ENCODE measurements around the gene ARF3. TPM values are rescaled to one million over a fixed set of nuclear protein-coding genes. Genes with fewer than 3 reads are reported as not detected.

The ARF3 gene
- 131 and 142 TPM in 2 replicates for total RNA-seq (2011; cell fraction: chromatin; rRNA removed; ENCODE audit: low replicate concordance)
- total RNA-seq (2011; cell fraction: nucleolus; rRNA removed) = 50.7 and 57.0 TPM in 2 replicates
- 82.6 and 115 TPM in 2 replicates for total RNA-seq (2011; cell fraction: nucleoplasm; rRNA removed)
- total RNA-seq (2014; rRNA removed) = 45.8 and 62.4 TPM in 2 replicates
- total RNA-seq (2014; rRNA removed; fragmentation: Illumina TruSeq; extraction: Trizol) = 53.7 and 56.2 TPM in 2 replicates
- 64.4 and 64.9 TPM in 2 replicates for total RNA-seq (2015; rRNA removed; fragmentation: Illumina TruSeq; extraction: Trizol)
- total RNA-seq (2021) = 130 and 132 TPM in 2 replicates
- polyA plus RNA-seq (2011; rRNA removed) = 126 and 170 TPM in 2 replicates
- 111 and 156 TPM in 2 replicates for polyA plus RNA-seq (2011; cell fraction: cytosol; rRNA removed)
- polyA plus RNA-seq (2011; cell fraction: nucleus; rRNA removed) = 78.0 and 79.8 TPM in 2 replicates
- 85.5 and 106 TPM in 2 replicates for polyA plus RNA-seq (2012)
- 85.5 and 90.9 TPM in 2 replicates for polyA plus RNA-seq (2014; fragmentation: Illumina TruSeq; extraction: Trizol)
- 1 to 10 TPM; 5.9 to 7.4 TPM for polyA plus RNA-seq (2014; fragmentation: Nextera tagmentation; extraction: Ambion mirVana)
- 68.6 and 76.7 TPM in 2 replicates for polyA plus RNA-seq (2014; rRNA removed)
- 136 and 155 TPM in 2 replicates for polyA minus RNA-seq (2011; rRNA and poly(A)+ RNA removed)
- 46.3 and 59.6 TPM in 2 replicates for polyA minus RNA-seq (2011; cell fraction: cytosol; rRNA and poly(A)+ RNA removed)
- 21.4 and 33.9 TPM in 2 replicates for polyA minus RNA-seq (2011; cell fraction: nucleus; rRNA and poly(A)+ RNA removed)
- Bru-seq, nascent RNA = percentile 89 among the genes with signal in this experiment
- percentile 94 among the genes with signal in this experiment for BruChase-seq, experiment 1, labeled RNA remaining after a 2-hour chase
- percentile 97 among the genes with signal in this experiment for BruChase-seq, experiment 2, labeled RNA remaining after a 6-hour chase
- long read RNA-seq, experiment 1, full-length matches to known transcripts = 33 of 44 reads
- long read RNA-seq, experiment 1, partial matches to known transcripts = 4 of 44 reads
- long read RNA-seq, experiment 1, other reads (novel, unspliced or antisense) = 7 of 44 reads
- long read RNA-seq, experiment 2, full-length matches to known transcripts = 60 of 138 reads
- long read RNA-seq, experiment 2, partial matches to known transcripts = 10 of 138 reads
- long read RNA-seq, experiment 2, other reads (novel, unspliced or antisense) = 68 of 138 reads
- long read RNA-seq, experiment 3, full-length matches to known transcripts = 10 of 20 reads
- long read RNA-seq, experiment 3, partial matches to known transcripts = 0 of 20 reads
- long read RNA-seq, experiment 3, other reads (novel, unspliced or antisense) = 10 of 20 reads

- H3K27ac ChIP-seq (ENCODE audit: extremely low read depth, low read depth, low read length) = peak within 1 kb of the TSS; percentile 71
- H3K9ac ChIP-seq (ENCODE audit: insufficient read depth in 1 of 2, low read depth in 2 of 2, low read length in 2 of 2) = peak within 1 kb of the TSS; percentile 69 to 91
- peaks cover 5% of the 10 kb centered on the region; the same call in 1 of the 2 replicates for H4K20me1 ChIP-seq (replicated peaks; ENCODE audit: control insufficient read depth, insufficient read depth, low read length)
- peaks cover 33% of the 10 kb centered on the region for H3K36me3 ChIP-seq (ENCODE audit: control insufficient read depth, insufficient read depth, low read length)
- WGBS (ENCODE audit: insufficient coverage, low coverage, missing lambda C conversion rate) = 1% methylated on average over 49 of the region's 58 CpGs
- H3K4me3 ChIP-seq = peak within 1 kb of the TSS; percentile 89
- peaks cover 48% of the 10 kb centered on the region for H3K79me2 ChIP-seq (ENCODE audit: control insufficient read depth, insufficient read depth, low read length)
- H3K9me3 ChIP-seq (replicated peaks; ENCODE audit: control insufficient read depth, insufficient read depth, low read depth, low read length) = no peaks in the 10 kb centered on the region
- H3K9me1 ChIP-seq (ENCODE audit: control insufficient read depth, insufficient read depth, low read length) = peaks cover 4% of the 10 kb centered on the region
- peak; percentile 84 for FAIRE-seq
- ChIA-PET CTCF (ENCODE audit: low intra/inter-chr PET ratio) (interaction anchor here (0.6 kb wide), 2 partner anchors 205 to 974 kb away, joined by 3 read pairs; no protein-coding TSS in a partner anchor), POLR2A (interaction anchor here (0.6 to 1.2 kb wide), 5 partner anchors 9 to 263 kb away, joined by 3 to 7 read pairs (median 4); partner anchors contain the start of gene DDX23)
- ATAC-seq = peak; percentile 94
- intact Hi-C loops (cut with micrococcal nuclease) (no loop called here), in situ Hi-C loops (cut with MboI) (no loop called here)
- DNase-seq (ENCODE audit: extremely low read depth in 1 of 4, low spot score in 3 of 4) = peak; percentile 96 to 97 (median 97)
- H3K27me3 ChIP-seq (ENCODE audit: control insufficient read depth in 2 of 2, insufficient read depth in 2 of 2, low read length in 2 of 2) = no peaks in the 10 kb centered on the region
- peak within 1 kb of the TSS; percentile 81 for H2AFZ ChIP-seq (ENCODE audit: low read depth, low read length)
- peak within 1 kb of the TSS; percentile 89 for H3K4me2 ChIP-seq (ENCODE audit: insufficient read depth, low read length)
- no TSS peak for BruUV-seq (replicated peaks)
- H3K4me1 ChIP-seq (replicated peaks in 1 of 2; ENCODE audit: control insufficient read depth in 2 of 2, insufficient read depth in 2 of 2, low read length in 2 of 2) = peaks cover 9 to 20% of the 10 kb centered on the region in 2 experiments; a peak in 4 of 5 replicates
- peak; percentile 95 for TF ChIP-seq CREB3L1 (IDR thresholded peaks at IDR 0.05; ENCODE audit: borderline replicate concordance, low read depth)
- TF ChIP-seq ZNF785 (CRISPR knock-in tag; IDR thresholded peaks at IDR 0.05) = no peak
- TF ChIP-seq HMBOX1 (IDR thresholded peaks at IDR 0.05) = peak; percentile 82
- no peak for TF ChIP-seq KDM4B (IDR thresholded peaks at IDR 0.05; ENCODE audit: borderline replicate concordance in 2 of 2, low read depth in 1 of 2)
- peak; percentile 80 for TF ChIP-seq ETV1 (tag; conservative IDR thresholded peaks at IDR 0.05; ENCODE audit: low read depth)
- peak; percentile 60; the same call in 1 of the 2 replicates for TF ChIP-seq CREM (IDR thresholded peaks at IDR 0.05; ENCODE audit: low read depth)
- peak; percentile 96 for TF ChIP-seq NEUROD1 (IDR thresholded peaks at IDR 0.05; ENCODE audit: borderline replicate concordance, low read depth, low read length, partially characterized antibody)
- TF ChIP-seq CBFA2T3 (IDR thresholded peaks at IDR 0.05) = 0 out of 2 replicates have a peak, but pooled peaks have one; percentile 5
- TF ChIP-seq HDAC1 (IDR thresholded peaks at IDR 0.05) = peak in 1 of 2 experiments; percentile 91; a peak in 2 of 4 replicates
- peak; percentile 98 for TF ChIP-seq EGR1 (conservative IDR thresholded peaks at IDR 0.05)
- no peak for TF ChIP-seq ZNF778 (CRISPR knock-in tag; IDR thresholded peaks at IDR 0.05)
- peak; percentile 74; the same call in 1 of the 2 replicates for TF ChIP-seq DIDO1 (tag; IDR thresholded peaks at IDR 0.05; ENCODE audit: low read depth)
- TF ChIP-seq ZNF695 (CRISPR knock-in tag; IDR thresholded peaks at IDR 0.05) = no peak
Measured at GRCh38 chr12:48957141-48958048, at the start of gene ARF3. Gene ARF3, minus strand, starts transcription at chr12:48957487. Its CDS starts 16,392 bp downstream, at chr12:48941095.

Measured in K562 (cell line).